ENCODE measurements around the gene MUC22. TPM values are rescaled to one million over a fixed set of nuclear protein-coding genes. Genes with fewer than 3 reads are reported as not detected.

The MUC22 gene
- polyA plus RNA-seq, 1 donor (not counting 4 experiments of a cell fraction or from before 2014, with no cell fraction given), result not detected

- no peak overlapping the region for H2AFZ ChIP-seq (ENCODE audit: control insufficient read depth, low read length)
- TF ChIP-seq CTCF (optimal IDR thresholded peaks at IDR 0.05 in 1 of 3, IDR thresholded peaks at IDR 0.05 in 1 of 3, conservative IDR thresholded peaks at IDR 0.05 in 1 of 3; ENCODE audit: extremely low read depth in 1 of 3, insufficient read depth in 2 of 3, low read length in 3 of 3), result no peak
- TF ChIP-seq EZH2 (IDR thresholded peaks at IDR 0.05; ENCODE audit: low read length), result no peak
- DNase-seq (ENCODE audit: low read depth, low spot score) (no peak), FAIRE-seq (no peak)
- no peaks in the 10 kb centered on the region for H3K27me3 ChIP-seq (ENCODE audit: control insufficient read depth, extremely low read depth, insufficient read depth, low read length)
- dilution Hi-C loops (cut with MboI; ENCODE audit: extremely low pct_ligation_motif_present, low sequenced_read_pairs), result no loop called here
- H3K9me1 ChIP-seq (ENCODE audit: control insufficient read depth, extremely low read depth, insufficient read depth, low read length), result no peaks in the 10 kb centered on the region
- no peaks in the 10 kb centered on the region for H3K9me3 ChIP-seq (ENCODE audit: control insufficient read depth, low read depth, low read length)
- no peak overlapping the region for H3K27ac ChIP-seq (ENCODE audit: control insufficient read depth, insufficient read depth, low read length)
- no peaks in the 10 kb centered on the region for H3K36me3 ChIP-seq (ENCODE audit: control insufficient read depth in 2 of 2, extremely low read depth in 1 of 2, insufficient read depth in 2 of 2, low read length in 2 of 2)
- H3K79me2 ChIP-seq (ENCODE audit: control insufficient read depth, insufficient read depth, low read length), result no peaks in the 10 kb centered on the region
- no peak overlapping the region for H3K4me3 ChIP-seq (ENCODE audit: control insufficient read depth in 2 of 3, extremely low read depth in 1 of 3, insufficient read depth in 2 of 3, low read depth in 1 of 3, low read length in 3 of 3)
- H3K9ac ChIP-seq (ENCODE audit: control insufficient read depth, extremely low read depth, insufficient read depth, low read length), result no peak overlapping the region
- H4K20me1 ChIP-seq (ENCODE audit: control insufficient read depth, extremely low read depth, insufficient read depth, low read length), result no peaks in the 10 kb centered on the region
- H3K4me1 ChIP-seq (ENCODE audit: control insufficient read depth, extremely low read depth, insufficient read depth, low read length), result peaks cover 5% of the 10 kb centered on the region
- H3K4me2 ChIP-seq (ENCODE audit: control insufficient read depth, extremely low read depth, insufficient read depth, low read depth, low read length), result no peak overlapping the region
Measured at GRCh38 chr6:30964075-30964474, 46.2 kb upstream of the MUC22 start.

- H3K9ac ChIP-seq (ENCODE audit: control insufficient read depth, extremely low read depth, insufficient read depth, low read length), result no peak overlapping the region
- TF ChIP-seq CTCF (optimal IDR thresholded peaks at IDR 0.05 in 1 of 3, IDR thresholded peaks at IDR 0.05 in 1 of 3, conservative IDR thresholded peaks at IDR 0.05 in 1 of 3; ENCODE audit: extremely low read depth in 1 of 3, insufficient read depth in 2 of 3, low read length in 3 of 3) (no peak), EZH2 (IDR thresholded peaks at IDR 0.05; ENCODE audit: low read length) (no peak)
- no peaks in the 10 kb centered on the region for H3K9me1 ChIP-seq (ENCODE audit: control insufficient read depth, extremely low read depth, insufficient read depth, low read length)
- no peak overlapping the region for H3K27ac ChIP-seq (ENCODE audit: control insufficient read depth, insufficient read depth, low read length)
- no peak overlapping the region for H3K4me2 ChIP-seq (ENCODE audit: control insufficient read depth, extremely low read depth, insufficient read depth, low read depth, low read length)
- H3K9me3 ChIP-seq (ENCODE audit: control insufficient read depth, low read depth, low read length), result no peaks in the 10 kb centered on the region
- H3K36me3 ChIP-seq (ENCODE audit: control insufficient read depth in 2 of 2, extremely low read depth in 1 of 2, insufficient read depth in 2 of 2, low read length in 2 of 2), result no peaks in the 10 kb centered on the region
- FAIRE-seq, result no peak
- dilution Hi-C loops (cut with MboI; ENCODE audit: extremely low pct_ligation_motif_present, low sequenced_read_pairs), result no loop called here
- H3K79me2 ChIP-seq (ENCODE audit: control insufficient read depth, insufficient read depth, low read length), result no peaks in the 10 kb centered on the region
- H4K20me1 ChIP-seq (ENCODE audit: control insufficient read depth, extremely low read depth, insufficient read depth, low read length), result no peaks in the 10 kb centered on the region
- no peaks in the 10 kb centered on the region for H3K27me3 ChIP-seq (ENCODE audit: control insufficient read depth, extremely low read depth, insufficient read depth, low read length)
- H3K4me1 ChIP-seq (ENCODE audit: control insufficient read depth, extremely low read depth, insufficient read depth, low read length), result peaks cover 5% of the 10 kb centered on the region
- DNase-seq (ENCODE audit: low read depth, low spot score), result no peak
- no peak overlapping the region for H3K4me3 ChIP-seq (ENCODE audit: control insufficient read depth in 2 of 3, extremely low read depth in 1 of 3, insufficient read depth in 2 of 3, low read depth in 1 of 3, low read length in 3 of 3)
- no peak overlapping the region for H2AFZ ChIP-seq (ENCODE audit: control insufficient read depth, low read length)
Measured at GRCh38 chr6:30965140-30965601, 45.1 kb upstream of the MUC22 start.

All from keratinocyte (primary cell).